Uterus (tissue), 2 donors: ENCODE results near the gene C8A.

ENCODE experiments used
- POLR2A ChIP-seq, 2 donors: fragments of 450-650 bp; IDR thresholded peaks; one replicate each; pipeline ENCODE4 v1.6.1; 2016; ENCODE audit warnings: antibody characterized with exemption in 2 of 2, mild to moderate bottlenecking in 1 of 2, moderate library complexity in 1 of 2
- TF ChIP-seq, protein P1 (sequence below), 4 experiments: fragments of 200-600 bp in 2 of 4; fragments of 450-650 bp in 2 of 4; sonication (generic) in 2 of 4; IDR thresholded peaks; one replicate each; pipeline ENCODE4 v1.5.1; 2016 to 2019; ENCODE audit warnings: antibody characterized with exemption in 4 of 4, mild to moderate bottlenecking in 2 of 4, moderate library complexity in 1 of 4

DNA sequence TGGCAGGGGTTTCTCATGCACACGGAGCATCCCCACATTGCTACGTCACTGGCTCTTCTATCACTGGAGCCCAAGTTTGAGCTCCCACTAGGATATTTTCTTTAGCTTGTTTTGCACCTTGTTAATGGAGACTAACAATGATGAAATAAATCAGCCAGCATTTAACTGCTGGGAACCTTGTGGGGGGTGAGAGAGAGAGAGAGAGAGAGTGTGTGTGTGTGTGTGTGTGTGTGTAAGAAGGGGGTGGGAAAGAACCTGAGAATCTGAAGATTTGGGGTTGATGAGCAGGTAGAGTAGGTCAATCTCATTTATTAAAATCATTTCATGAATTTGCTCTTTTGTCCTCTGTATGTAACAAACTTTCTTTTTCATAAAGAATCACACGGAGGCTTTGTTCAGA, 110.6 kb downstream of the C8A start:
- TF ChIP-seq, protein P1, sequence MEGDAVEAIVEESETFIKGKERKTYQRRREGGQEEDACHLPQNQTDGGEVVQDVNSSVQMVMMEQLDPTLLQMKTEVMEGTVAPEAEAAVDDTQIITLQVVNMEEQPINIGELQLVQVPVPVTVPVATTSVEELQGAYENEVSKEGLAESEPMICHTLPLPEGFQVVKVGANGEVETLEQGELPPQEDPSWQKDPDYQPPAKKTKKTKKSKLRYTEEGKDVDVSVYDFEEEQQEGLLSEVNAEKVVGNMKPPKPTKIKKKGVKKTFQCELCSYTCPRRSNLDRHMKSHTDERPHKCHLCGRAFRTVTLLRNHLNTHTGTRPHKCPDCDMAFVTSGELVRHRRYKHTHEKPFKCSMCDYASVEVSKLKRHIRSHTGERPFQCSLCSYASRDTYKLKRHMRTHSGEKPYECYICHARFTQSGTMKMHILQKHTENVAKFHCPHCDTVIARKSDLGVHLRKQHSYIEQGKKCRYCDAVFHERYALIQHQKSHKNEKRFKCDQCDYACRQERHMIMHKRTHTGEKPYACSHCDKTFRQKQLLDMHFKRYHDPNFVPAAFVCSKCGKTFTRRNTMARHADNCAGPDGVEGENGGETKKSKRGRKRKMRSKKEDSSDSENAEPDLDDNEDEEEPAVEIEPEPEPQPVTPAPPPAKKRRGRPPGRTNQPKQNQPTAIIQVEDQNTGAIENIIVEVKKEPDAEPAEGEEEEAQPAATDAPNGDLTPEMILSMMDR (IDR thresholded peaks at IDR 0.05) = no peak
- no peak for TF ChIP-seq POLR2A (IDR thresholded peaks at IDR 0.05)
